Measurements from ENCODE around the gene ZNF345.

The ZNF345 gene

DNA sequence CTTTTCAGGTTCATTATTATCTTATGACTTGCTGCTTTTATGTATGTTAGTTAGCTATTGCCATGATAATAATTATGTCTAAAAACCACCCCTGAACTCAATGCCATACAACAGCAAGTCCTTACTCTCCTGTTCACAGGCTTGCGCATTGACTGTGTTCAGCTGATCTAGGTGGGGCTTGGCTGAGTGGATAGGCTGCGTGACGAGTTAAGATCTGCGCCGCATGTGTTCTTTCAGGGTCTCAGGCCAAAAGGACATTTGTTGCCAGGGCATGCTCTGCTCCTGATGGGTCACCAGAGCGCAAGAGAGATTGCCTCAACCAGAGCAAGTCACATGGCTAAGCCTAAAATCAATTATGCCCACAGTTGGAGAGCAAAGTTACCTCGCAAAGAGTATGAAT, 66.3 kb downstream of the ZNF345 start:
- Histone ChIP-seq H3K4me1 (ENCODE audit: control extremely low read depth in 1 of 4, control insufficient read depth in 4 of 4, insufficient read depth in 4 of 4, low read length in 3 of 4) (peaks cover 4 to 12% (median 6%) of the 10 kb centered on the region in 4 experiments), H3K9me3 (ENCODE audit: control extremely low read depth in 1 of 5, control insufficient read depth in 4 of 5, insufficient read depth in 2 of 5, low read depth in 1 of 5, low read length in 4 of 5) (peaks cover 5 to 35% (median 18%) of the 10 kb centered on the region in 5 experiments), H3K27ac (ENCODE audit: insufficient read depth in 1 of 2, low read depth in 1 of 2, low read length in 2 of 2, poor library complexity in 1 of 2, severe bottlenecking in 2 of 2) (peak overlapping the region; percentile 90 to 92), H3K4me3 (ENCODE audit: control insufficient read depth in 1 of 7, extremely low read depth in 1 of 7, insufficient read depth in 4 of 7, low read depth in 2 of 7, low read length in 6 of 7) (peak overlapping the region in 6 of 7 experiments; percentile 83 to 99 (median 90)), H3K36me3 (ENCODE audit: control insufficient read depth in 4 of 4, insufficient read depth in 4 of 4, low read length in 3 of 4) (peaks cover 15 to 47% (median 28%) of the 10 kb centered on the region in 4 experiments), H3K27me3 (replicated peaks in 2 of 5; ENCODE audit: control insufficient read depth in 4 of 5, insufficient read depth in 5 of 5, low read length in 4 of 5) (no peaks in the 10 kb centered on the region)
- POLR2A ChIA-PET: no interaction called here
- 75% methylated on average over 5 of the region's 7 CpGs for WGBS (ENCODE audit: insufficient coverage)
- no peak for DNase-seq
- CTCF ChIA-PET: no interaction called here

DNA sequence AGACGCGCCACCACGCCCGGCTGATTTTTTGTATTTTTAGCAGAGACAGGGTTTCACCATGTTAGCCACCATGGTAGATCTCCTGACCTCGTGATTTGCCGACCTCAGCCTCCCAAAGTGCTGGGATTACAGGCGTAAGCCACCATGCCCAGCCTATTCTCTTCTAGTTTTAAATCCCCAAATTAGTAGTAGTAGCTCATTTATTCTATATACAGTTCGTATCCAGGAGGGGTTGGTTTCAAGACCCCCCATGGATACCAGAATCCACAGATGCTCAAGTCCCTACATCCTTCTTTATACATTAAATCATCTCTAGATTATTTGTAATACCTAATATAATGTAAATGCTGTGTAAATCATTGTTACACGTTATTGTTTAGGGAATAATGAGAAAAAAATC, 67.4 kb downstream of the ZNF345 start:
- ChIA-PET POLR2A (no interaction called here), CTCF (no interaction called here)
- H3K36me3 ChIP-seq (ENCODE audit: control insufficient read depth in 4 of 4, insufficient read depth in 4 of 4, low read length in 3 of 4): peaks cover 15 to 48% (median 30%) of the 10 kb centered on the region in 4 experiments
- peaks cover 4 to 12% (median 6%) of the 10 kb centered on the region in 4 experiments for H3K4me1 ChIP-seq (ENCODE audit: control extremely low read depth in 1 of 4, control insufficient read depth in 4 of 4, insufficient read depth in 4 of 4, low read length in 3 of 4)
- peaks cover 7 to 40% (median 25%) of the 10 kb centered on the region in 5 experiments for H3K9me3 ChIP-seq (ENCODE audit: control extremely low read depth in 1 of 5, control insufficient read depth in 4 of 5, insufficient read depth in 2 of 5, low read depth in 1 of 5, low read length in 4 of 5)
- no peak for DNase-seq
- no peaks in the 10 kb centered on the region for H3K27me3 ChIP-seq (replicated peaks in 2 of 5; ENCODE audit: control insufficient read depth in 4 of 5, insufficient read depth in 5 of 5, low read length in 4 of 5)
- no peak overlapping the region for H3K4me3 ChIP-seq (ENCODE audit: control insufficient read depth in 1 of 7, extremely low read depth in 1 of 7, insufficient read depth in 4 of 7, low read depth in 2 of 7, low read length in 6 of 7)
- H3K27ac ChIP-seq (ENCODE audit: insufficient read depth in 1 of 2, low read depth in 1 of 2, low read length in 2 of 2, poor library complexity in 1 of 2, severe bottlenecking in 2 of 2): no peak overlapping the region
- 100% methylated on average over 6 of the region's 9 CpGs for WGBS (ENCODE audit: insufficient coverage)
